Glutamatergic neuron (in vitro differentiated cells): Measurements from ENCODE around the gene FAIM2. TPM values are rescaled to one million over a fixed set of nuclear protein-coding genes. Genes with fewer than 3 reads are reported as not detected.

Experiments
- DNase-seq: peaks from one replicate; pipeline ENCODE4 v3.0.0; 2022
- H3K27ac Mint-ChIP-seq: one replicate; pipeline ENCODE4 v1.8.0; 2020; ENCODE audit warnings: mild to moderate bottlenecking, mixed read lengths, inconsistent platforms; ENCODE audit not compliant: unreplicated experiment
- H3K27me3 Mint-ChIP-seq: one replicate; pipeline ENCODE4 v1.8.0; 2020; ENCODE audit warnings: mild to moderate bottlenecking, moderate library complexity, mixed read lengths, inconsistent platforms; ENCODE audit not compliant: unreplicated experiment
- H3K36me3 Mint-ChIP-seq: one replicate; pipeline ENCODE4 v1.8.0; 2020; ENCODE audit warnings: mild to moderate bottlenecking, mixed read lengths, inconsistent platforms; ENCODE audit not compliant: unreplicated experiment
- H3K4me1 Mint-ChIP-seq: one replicate; pipeline ENCODE4 v1.8.0; 2020; ENCODE audit warnings: mild to moderate bottlenecking, low read depth, mixed read lengths, inconsistent platforms; ENCODE audit not compliant: unreplicated experiment
- H3K4me3 Mint-ChIP-seq: one replicate; pipeline ENCODE4 v1.8.0; 2020; ENCODE audit warnings: mild to moderate bottlenecking, mixed read lengths, inconsistent platforms; ENCODE audit not compliant: unreplicated experiment
- H3K9me3 Mint-ChIP-seq: one replicate; pipeline ENCODE4 v1.8.0; 2020; ENCODE audit warnings: mild to moderate bottlenecking, moderate library complexity, mixed read lengths, inconsistent platforms; ENCODE audit not compliant: unreplicated experiment
- total RNA-seq: library from RNA; stranded (reverse); fragmentation: NEBNext Ultra II Directional; extraction: Animal tissue kit (Norgen Biotek cat#: 25700); gene quantifications from one replicate; pipeline ENCODE4 v1.2.1, GENCODE V29; 2021; ENCODE audit not compliant: unreplicated experiment
- TF ChIP-seq, protein P1 (sequence below): fragments of 200-600 bp; sonication (generic); IDR thresholded peaks from one replicate; pipeline ENCODE4 v1.5.0; 2021; ENCODE audit not compliant: partially characterized antibody, unreplicated experiment

The FAIM2 gene
- total RNA-seq, 1 donor from 2014 or later, result 3.5 TPM

DNA sequence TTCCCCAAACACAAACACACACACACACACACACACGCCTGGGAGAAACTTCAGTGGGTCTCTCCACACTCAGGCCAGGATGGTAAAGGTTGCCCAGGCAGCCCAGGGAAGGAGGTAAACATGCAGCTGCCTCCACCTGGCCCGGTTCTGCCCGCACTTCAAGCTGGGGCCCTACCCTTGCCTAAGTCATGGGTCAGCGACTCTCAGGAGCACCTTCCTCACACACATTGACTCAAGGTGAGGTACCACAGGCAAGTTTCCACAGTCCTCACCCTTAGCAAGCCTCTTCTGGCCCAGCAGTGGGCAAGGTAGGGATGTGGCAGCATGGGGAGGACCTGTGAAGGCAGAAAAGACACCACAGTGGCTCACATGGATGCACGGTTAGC lies 14.1 kb upstream of the FAIM2 start:
- Mint-ChIP-seq H3K27me3 (peaks cover 10% of the 10 kb centered on the region), H3K27ac (no peak overlapping the region), H3K9me3 (peaks cover 6% of the 10 kb centered on the region), H3K4me1 (peaks cover 2% of the 10 kb centered on the region), H3K36me3 (no peaks in the 10 kb centered on the region), H3K4me3 (no peak overlapping the region)
- TF ChIP-seq, protein P1, sequence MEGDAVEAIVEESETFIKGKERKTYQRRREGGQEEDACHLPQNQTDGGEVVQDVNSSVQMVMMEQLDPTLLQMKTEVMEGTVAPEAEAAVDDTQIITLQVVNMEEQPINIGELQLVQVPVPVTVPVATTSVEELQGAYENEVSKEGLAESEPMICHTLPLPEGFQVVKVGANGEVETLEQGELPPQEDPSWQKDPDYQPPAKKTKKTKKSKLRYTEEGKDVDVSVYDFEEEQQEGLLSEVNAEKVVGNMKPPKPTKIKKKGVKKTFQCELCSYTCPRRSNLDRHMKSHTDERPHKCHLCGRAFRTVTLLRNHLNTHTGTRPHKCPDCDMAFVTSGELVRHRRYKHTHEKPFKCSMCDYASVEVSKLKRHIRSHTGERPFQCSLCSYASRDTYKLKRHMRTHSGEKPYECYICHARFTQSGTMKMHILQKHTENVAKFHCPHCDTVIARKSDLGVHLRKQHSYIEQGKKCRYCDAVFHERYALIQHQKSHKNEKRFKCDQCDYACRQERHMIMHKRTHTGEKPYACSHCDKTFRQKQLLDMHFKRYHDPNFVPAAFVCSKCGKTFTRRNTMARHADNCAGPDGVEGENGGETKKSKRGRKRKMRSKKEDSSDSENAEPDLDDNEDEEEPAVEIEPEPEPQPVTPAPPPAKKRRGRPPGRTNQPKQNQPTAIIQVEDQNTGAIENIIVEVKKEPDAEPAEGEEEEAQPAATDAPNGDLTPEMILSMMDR, result no peak
- DNase-seq, result no peak

DNA sequence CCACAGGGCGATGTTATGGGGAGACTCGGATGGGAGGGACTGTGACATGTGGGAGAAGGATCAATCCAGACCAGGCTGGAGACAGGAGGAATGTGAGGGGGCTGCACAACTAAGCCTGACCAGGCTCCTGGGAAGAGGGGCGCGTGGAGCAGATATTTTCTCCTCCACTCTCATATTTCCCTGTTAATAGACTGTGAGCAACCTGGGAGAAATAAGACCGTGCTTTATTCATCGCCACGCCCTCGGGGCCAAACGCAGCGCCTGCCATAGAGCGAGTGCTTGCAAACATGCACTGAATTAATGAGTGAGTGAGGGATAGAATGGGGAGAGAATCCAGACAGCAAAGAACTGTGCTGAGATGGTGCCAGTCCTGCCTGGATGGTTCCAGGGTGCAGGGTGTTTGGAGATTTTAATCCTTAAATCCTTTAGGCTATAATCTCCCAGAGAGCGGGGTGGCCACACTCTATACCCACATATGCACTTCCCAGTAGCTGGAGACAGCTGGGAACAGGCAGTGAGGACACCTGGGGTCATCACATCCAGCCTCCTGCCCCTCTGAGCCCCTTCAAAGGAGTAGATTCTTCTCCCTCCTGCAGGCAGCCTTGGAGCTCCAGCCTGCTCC lies 13.6 kb upstream of the FAIM2 start:
- TF ChIP-seq, protein P1, result no peak
- peaks cover 2% of the 10 kb centered on the region for H3K4me1 Mint-ChIP-seq
- no peak overlapping the region for H3K4me3 Mint-ChIP-seq
- peaks cover 6% of the 10 kb centered on the region for H3K9me3 Mint-ChIP-seq
- H3K27ac Mint-ChIP-seq, result no peak overlapping the region
- DNase-seq, result no peak
- H3K27me3 Mint-ChIP-seq, result peaks cover 10% of the 10 kb centered on the region
- H3K36me3 Mint-ChIP-seq, result no peaks in the 10 kb centered on the region

DNA sequence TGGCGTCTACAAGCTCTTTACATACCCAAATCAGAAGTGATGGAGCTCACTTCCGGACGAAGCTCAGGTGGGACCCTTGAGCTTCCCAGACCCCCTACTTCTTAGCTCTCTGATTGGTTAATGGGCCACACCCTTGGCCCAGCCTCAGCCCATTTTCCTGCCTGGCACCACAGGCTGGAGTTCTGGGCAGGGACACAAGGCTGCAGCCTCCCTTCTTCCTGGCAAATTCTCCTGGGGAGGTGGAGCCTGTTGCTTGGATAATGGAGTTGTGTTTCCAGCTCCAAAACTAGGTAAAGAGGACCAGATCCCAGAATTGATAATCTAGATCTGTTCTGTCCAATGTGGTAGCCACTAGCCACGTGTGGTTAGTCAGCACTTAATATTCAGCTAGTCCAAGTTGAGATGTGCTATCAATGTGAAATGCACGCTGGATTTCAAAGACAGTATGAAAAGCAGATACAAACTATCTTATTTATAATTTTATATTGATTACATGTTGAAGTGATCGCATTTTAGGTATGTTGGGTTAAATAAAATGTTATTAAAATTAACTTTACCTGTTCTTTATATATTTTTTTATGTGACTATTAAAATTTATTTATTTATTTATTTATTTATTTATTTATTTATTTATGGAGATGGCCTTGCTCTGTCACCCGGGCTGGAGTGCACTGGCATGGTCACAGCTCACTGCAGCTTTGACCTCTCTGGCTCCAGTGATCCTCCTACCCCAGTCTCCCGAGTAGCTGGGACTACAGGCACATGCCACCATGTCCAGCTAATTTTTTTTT lies 12.6 kb upstream of the FAIM2 start:
- H3K36me3 Mint-ChIP-seq, result no peaks in the 10 kb centered on the region
- peaks cover 5% of the 10 kb centered on the region for H3K9me3 Mint-ChIP-seq
- TF ChIP-seq, protein P1, result no peak
- DNase-seq, result no peak
- no peak overlapping the region for H3K27ac Mint-ChIP-seq
- H3K27me3 Mint-ChIP-seq, result peaks cover 10% of the 10 kb centered on the region
- H3K4me3 Mint-ChIP-seq, result no peak overlapping the region
- peaks cover 2% of the 10 kb centered on the region for H3K4me1 Mint-ChIP-seq

DNA sequence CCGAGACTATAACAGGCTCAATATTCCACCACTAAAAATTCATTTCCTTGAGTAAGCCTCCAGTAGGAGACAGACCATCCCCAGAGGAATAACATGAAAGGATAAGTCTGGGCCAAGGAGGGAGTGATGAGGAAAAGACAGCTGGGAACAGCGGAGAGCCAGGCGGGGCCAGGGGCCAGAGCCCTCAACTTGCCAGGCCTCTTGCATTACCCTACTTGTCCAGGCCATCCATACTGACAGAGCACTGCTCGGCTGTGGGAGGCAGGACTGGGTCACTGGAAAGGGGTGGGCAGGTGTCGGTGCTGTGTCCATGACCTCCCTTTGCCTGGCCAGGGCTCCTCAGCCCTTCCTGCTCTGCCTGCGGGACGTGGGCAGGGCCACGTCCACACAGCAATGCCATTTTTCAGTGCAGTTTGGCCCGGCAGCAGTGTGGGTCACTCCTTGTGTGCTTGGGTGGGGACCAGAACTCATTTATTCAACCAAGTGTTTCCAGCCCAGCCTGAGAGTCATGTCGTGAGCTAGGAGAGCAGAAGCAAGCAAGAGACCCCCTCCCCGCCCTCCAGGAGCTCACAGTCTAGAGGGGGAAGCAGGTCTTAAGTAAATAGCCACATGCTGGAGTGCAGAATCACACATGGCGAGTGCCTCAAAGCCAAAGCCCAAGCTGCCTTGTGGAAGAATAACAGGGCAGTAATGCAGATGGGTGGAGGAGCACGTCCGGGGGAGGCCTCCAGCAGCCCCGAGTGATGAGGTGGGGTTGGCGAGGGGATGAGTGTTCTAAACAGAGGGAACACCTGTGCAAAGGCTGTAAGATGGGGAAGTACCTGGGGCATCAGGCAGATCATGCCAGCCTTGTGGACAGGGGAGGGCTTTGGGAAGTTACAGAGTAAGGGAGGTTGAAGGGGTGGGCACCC lies 8.9 kb upstream of the FAIM2 start:
- Mint-ChIP-seq H3K4me3 (no peak overlapping the region), H3K36me3 (no peaks in the 10 kb centered on the region), H3K27ac (no peak overlapping the region), H3K27me3 (peaks cover 7% of the 10 kb centered on the region), H3K9me3 (peaks cover 3% of the 10 kb centered on the region), H3K4me1 (peaks cover 2% of the 10 kb centered on the region)
- no peak for DNase-seq
- TF ChIP-seq, protein P1, result no peak
